K562 (cell line): ENCODE data around the gene UBE2D3. TPM values are rescaled to one million over a fixed set of nuclear protein-coding genes. Genes with fewer than 3 reads are reported as not detected.

ENCODE experiments used
- ATAC-seq: fragments of 200-7000 bp; cut with Tn5 transposase; 3 replicates; pipeline ENCODE4 v1.9.1; 2020; ENCODE audit warnings: moderate library complexity
- BruUV-seq: library from RNA; stranded (reverse); fragments of 400-500 nt; replicated peaks from 2 replicates; lab custom pipeline; 2021; lab: Mats Ljungman, UMichigan
- CTCF ChIA-PET: fragments of 300-600 bp; formaldehyde crosslinking; extraction: SDS; loops from one replicate; lab custom pipeline; 2021; ENCODE audit warnings: low intra/inter-chr PET ratio; lab: Yijun Ruan, JAX
- POLR2A ChIA-PET: fragments of 300-600, 350-650 bp; sonication (Branson Sonifier 250); formaldehyde crosslinking; extraction: SDS; loops from one replicate; lab custom pipeline; 2021; ENCODE audit warnings: antibody characterized with exemption, inconsistent platforms; lab: Yijun Ruan, JAX
- DNase-seq, 4 experiments: peaks; one replicate each; pipeline versions ENCODE4 v3.0.0 to v3.0.0-alpha.2; 2011 to 2018; ENCODE audit warnings: low spot score in 3 of 4, mixed read lengths in 3 of 4; ENCODE audit errors: extremely low read depth in 1 of 4
- FAIRE-seq: peaks from 2 replicates; lab custom pipeline; 2011; peaks lifted over from hg19 to GRCh38; lab: Jason Lieb, UNC
- H2AFZ ChIP-seq: 2 replicates; pipeline ENCODE4 v1.6.0; 2011; ENCODE audit warnings: low read depth, low read length, control low read depth, inconsistent platforms
- H3K27ac ChIP-seq: fragments of 200-600 bp; 3 replicates; pipeline ENCODE4 v1.8.0; 2011; ENCODE audit warnings: low read depth, mild to moderate bottlenecking, control low read depth, inconsistent platforms, low read length, moderate library complexity, mixed read lengths; ENCODE audit errors: extremely low read depth
- H3K27me3 ChIP-seq, 2 experiments: fragments of 300-600 bp in 1 of 2; 2 replicates in 1 of 2; 3 replicates in 1 of 2; pipeline versions ENCODE4 v1.6.0 to v1.8.0; 2011; ENCODE audit warnings: inconsistent platforms in 2 of 2, low read length in 2 of 2, mild to moderate bottlenecking in 1 of 2, mixed read lengths in 1 of 2, moderate library complexity in 1 of 2; ENCODE audit not compliant: control insufficient read depth in 2 of 2, insufficient read depth in 2 of 2
- H3K36me3 ChIP-seq: fragments of 300-600 bp; 3 replicates; pipeline ENCODE4 v1.8.0; 2011; ENCODE audit warnings: mild to moderate bottlenecking, low read length, inconsistent platforms; ENCODE audit not compliant: control insufficient read depth, insufficient read depth
- H3K4me1 ChIP-seq, 2 experiments: fragments of 200-600 bp in 1 of 2; replicated peaks in 1 of 2; 2 replicates in 1 of 2; 3 replicates in 1 of 2; pipeline versions ENCODE4 v1.5.1 to v1.8.0; 2011; ENCODE audit warnings: inconsistent platforms in 2 of 2, low read length in 2 of 2, mild to moderate bottlenecking in 1 of 2, mixed read lengths in 1 of 2, moderate library complexity in 1 of 2; ENCODE audit not compliant: control insufficient read depth in 2 of 2, insufficient read depth in 2 of 2
- H3K4me2 ChIP-seq: 2 replicates; pipeline ENCODE4 v1.6.1; 2011; ENCODE audit warnings: low read length, control low read depth, inconsistent platforms, mixed read lengths; ENCODE audit not compliant: insufficient read depth
- H3K4me3 ChIP-seq: fragments of 200-600 bp; sonication (generic), shearing (Covaris generic); 2 replicates; pipeline ENCODE4 v1.5.1; 2016; ENCODE audit warnings: control low read depth, inconsistent platforms
- H3K79me2 ChIP-seq: fragments of 200-600 bp; 3 replicates; pipeline ENCODE4 v1.8.0; 2011; ENCODE audit warnings: low read length, inconsistent platforms; ENCODE audit not compliant: control insufficient read depth, insufficient read depth
- H3K9ac ChIP-seq, 2 experiments: 2 replicates each; pipeline versions ENCODE4 v1.6.0 to v1.6.1; 2011; ENCODE audit warnings: low read depth in 2 of 2, low read length in 2 of 2, control low read depth in 1 of 2, inconsistent platforms in 1 of 2, mild to moderate bottlenecking in 1 of 2, mixed read lengths in 1 of 2; ENCODE audit not compliant: insufficient read depth in 1 of 2
- H3K9me1 ChIP-seq: one replicate; pipeline ENCODE4 v1.6.0; 2011; ENCODE audit warnings: inconsistent platforms, mild to moderate bottlenecking, low read length, moderate library complexity; ENCODE audit not compliant: control insufficient read depth, insufficient read depth
- H3K9me3 ChIP-seq: replicated peaks from 2 replicates; pipeline ENCODE4 v1.5.1; 2011; ENCODE audit warnings: low read depth, low read length, inconsistent platforms; ENCODE audit not compliant: control insufficient read depth, insufficient read depth
- H4K20me1 ChIP-seq: replicated peaks from 2 replicates; pipeline ENCODE4 v1.6.1; 2011; ENCODE audit warnings: low read length, inconsistent platforms, mixed read lengths; ENCODE audit not compliant: control insufficient read depth, insufficient read depth
- CBFA2T3 ChIP-seq: fragments of 450-650 bp; IDR thresholded peaks from 2 replicates; pipeline ENCODE4 v1.6.1; 2017
- CC2D1A ChIP-seq: fragments of 450-650 bp; IDR thresholded peaks from 2 replicates; pipeline ENCODE4 v1.6.1; 2017; ENCODE audit warnings: mild to moderate bottlenecking
- SNAPC5 ChIP-seq: fragments of 250-450 bp; sonication (Bioruptor Pico); IDR thresholded peaks from 2 replicates; pipeline ENCODE4 v1.8.0; 2021; ENCODE audit warnings: moderate library complexity, mild to moderate bottlenecking, inconsistent platforms
- SPI1 ChIP-seq: IDR thresholded peaks from 2 replicates; pipeline ENCODE4 v1.6.1; 2011; ENCODE audit warnings: low read depth, low read length, control low read depth, borderline replicate concordance
- ZNF316 ChIP-seq: fragments of 450-650 bp; IDR thresholded peaks from 2 replicates; pipeline ENCODE4 v1.6.1; 2016
- WGBS: fragments of 100-300 bp; shearing (Covaris generic); methylation state at CpG from one replicate; pipeline ENCODE4 v1.1.6; 2016; ENCODE audit warnings: low coverage, mixed read lengths; ENCODE audit not compliant: insufficient coverage; ENCODE audit errors: missing lambda C conversion rate; 5-methylcytosine and 5-hydroxymethylcytosine counted together
- in situ Hi-C: fragments of 300-500 bp; cut with MboI; formaldehyde crosslinking; loops from 4 replicates; pipeline ENCODE4 v1.15.0; 2018; ENCODE audit warnings: inconsistent platforms, mixed read lengths
- intact Hi-C: fragments of 100-400 bp; cut with micrococcal nuclease; formaldehyde crosslinking; loops from 2 replicates; pipeline ENCODE4 v1.14.2; 2022
- polyA plus RNA-seq, 8 experiments: library from polyadenylated mRNA; depleted of rRNA in 4 of 8; stranded (reverse) in 5 of 8; unstranded in 3 of 8; fragments of >200 nt; fragmentation: Nextera tagmentation in 2 of 8; fragmentation: Illumina TruSeq in 1 of 8; extraction: Ambion mirVana in 2 of 8; extraction: Trizol in 1 of 8; gene quantifications; 2 replicates each; pipeline versions ENCODE4 v1.2.1 to v1.2.3, GENCODE V29; 2011 to 2014; ENCODE audit warnings: inconsistent platforms in 1 of 8, missing spikeins in 1 of 8
- total RNA-seq, 7 experiments: library from RNA; depleted of rRNA in 6 of 7; stranded (reverse); fragments of >200 nt in 6 of 7; fragmentation: Illumina TruSeq in 2 of 7; extraction: Trizol in 2 of 7; gene quantifications; 2 replicates each; pipeline versions ENCODE4 v1.2.1 to v1.2.3, GENCODE V29; 2011 to 2021; ENCODE audit warnings: low replicate concordance in 1 of 7

The UBE2D3 gene
- total and polyA plus RNA-seq, 9 of the 15 experiments (the other 6 are each of a cell fraction or from before 2014, with no cell fraction given) = 191 to 618 (median 292) TPM

- no TSS peak for BruUV-seq
Observed at GRCh38 chr4:102862016-102862415, 34.7 kb upstream of the UBE2D3 start.

GRCh38 chr4:102860611-102861324, 33.4 kb upstream of the UBE2D3 start:
- H3K9ac ChIP-seq = no peak overlapping the region
- BruUV-seq = no TSS peak
- H3K9me3 ChIP-seq = peaks cover 12% of the 10 kb centered on the region; the same call in 1 of the 2 replicates
- WGBS = 90% methylated on average over 2 of the region's 2 CpGs
- H3K27ac ChIP-seq = no peak overlapping the region
- FAIRE-seq (no peak), ATAC-seq (peak; percentile 49), DNase-seq (no peak)
- CTCF ChIA-PET = no interaction called here
- no peaks in the 10 kb centered on the region for H4K20me1 ChIP-seq
- in situ Hi-C loops = no loop called here
- no peak overlapping the region for H3K4me3 ChIP-seq
- H3K9me1 ChIP-seq = no peaks in the 10 kb centered on the region
- no peaks in the 10 kb centered on the region for H3K36me3 ChIP-seq
- POLR2A ChIA-PET = no interaction called here
- intact Hi-C loops = no loop called here
- H3K4me2 ChIP-seq = no peak overlapping the region
- peaks cover 30% of the 10 kb centered on the region for H3K79me2 ChIP-seq
- H2AFZ ChIP-seq = no peak overlapping the region
- no peaks in the 10 kb centered on the region for H3K27me3 ChIP-seq
- TF ChIP-seq CBFA2T3 (peak; percentile 27; the same call in 1 of the 2 replicates), CC2D1A (no peak)
- H3K4me1 ChIP-seq = peaks cover 0 to 5% of the 10 kb centered on the region in 2 experiments; a peak in 3 of 5 replicates

More at GRCh38 chr4:102862016-102862415, 34.7 kb upstream of the UBE2D3 start:
- TF ChIP-seq ZNF316 (peak; percentile 51; the same call in 1 of the 2 replicates), SNAPC5 (CRISPR knock-in tag) (no peak), SPI1 (0 out of 2 replicates have a peak, but pooled peaks have one; percentile 24)
- TF ChIP-seq, all 486 proteins: peak for 2
- H3K79me2 ChIP-seq = peaks cover 43% of the 10 kb centered on the region
- no peak overlapping the region for H3K9ac ChIP-seq
- peaks cover 12% of the 10 kb centered on the region; the same call in 1 of the 2 replicates for H3K9me3 ChIP-seq
- DNase-seq (no peak), FAIRE-seq (no peak), ATAC-seq (no peak)
- no peak overlapping the region for H3K4me2 ChIP-seq
- ChIA-PET CTCF (no interaction called here), POLR2A (no interaction called here)
- in situ Hi-C loops = no loop called here
- H3K27me3 ChIP-seq = no peaks in the 10 kb centered on the region
- H3K4me3 ChIP-seq = no peak overlapping the region
- no peaks in the 10 kb centered on the region for H3K9me1 ChIP-seq
- H4K20me1 ChIP-seq = no peaks in the 10 kb centered on the region
- no peak overlapping the region for H2AFZ ChIP-seq
- no peaks in the 10 kb centered on the region for H3K36me3 ChIP-seq
- no peak overlapping the region for H3K27ac ChIP-seq
- intact Hi-C loops = no loop called here
- WGBS = 62% methylated on average over 1 of the region's 1 CpG
- peaks cover 0 to 10% of the 10 kb centered on the region in 2 experiments; a peak in 3 of 5 replicates for H3K4me1 ChIP-seq
